ENCODE data around the gene ALX3.

DNA sequence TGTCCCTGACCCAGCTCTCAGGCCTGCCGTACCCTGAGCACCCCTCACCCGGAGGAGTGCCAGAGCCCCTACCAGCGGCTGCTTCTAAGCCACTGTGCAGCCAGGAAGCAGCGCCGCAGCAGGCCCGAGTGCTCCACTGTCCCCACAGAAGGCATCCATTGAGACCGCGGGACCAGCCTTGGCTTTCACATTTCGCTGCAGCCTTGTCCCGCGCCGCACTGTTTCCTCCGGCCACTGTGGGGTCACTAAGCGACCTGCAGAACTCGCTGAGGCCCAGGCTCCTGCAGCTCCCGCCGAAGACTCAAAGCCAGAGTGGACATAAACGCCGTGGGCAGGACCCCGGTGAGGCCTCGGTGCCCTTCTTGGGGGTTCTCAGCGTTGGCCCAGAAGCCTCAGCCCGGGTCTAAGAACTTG, 3.0 kb downstream of the ALX3 start:
- TF ChIP-seq CTCF (IDR thresholded peaks at IDR 0.05) (no peak), POLR2A (IDR thresholded peaks at IDR 0.05) (no peak)

All from thyroid gland (tissue), 4 donors.